Endothelial cell of umbilical vein (primary cell): Measurements from ENCODE around the gene NRDC. TPM values are rescaled to one million over a fixed set of nuclear protein-coding genes. Genes with fewer than 3 reads are reported as not detected.
"Not testable (repeated sequence)": the region's sequence is repeated elsewhere in the genome, so short reads cannot be mapped to it uniquely, and the experiment has no call there.

Experiments
- BruUV-seq: library from RNA; stranded (reverse); fragments of 400-500 nt; replicated peaks from 2 replicates; lab custom pipeline; 2021; lab: Mats Ljungman, UMichigan
- CTCF ChIA-PET: fragments of 300-600, 350-600 bp; sonication (Branson Sonifier 250); formaldehyde crosslinking; loops from one replicate; lab custom pipeline; 2021; ENCODE audit warnings: antibody characterized with exemption, inconsistent platforms; lab: Charles Lee
- POLR2A ChIA-PET: fragments of 300-600, 350-600 bp; sonication (Branson Sonifier 250); formaldehyde crosslinking; loops from one replicate; lab custom pipeline; 2021; ENCODE audit warnings: antibody characterized with exemption, inconsistent platforms; lab: Charles Lee
- DNase-seq: peaks from one replicate; pipeline ENCODE4 v3.0.0-alpha.2; 2011; ENCODE audit warnings: low read depth, low spot score
- FAIRE-seq: peaks from 2 replicates; lab custom pipeline; 2011; peaks lifted over from hg19 to GRCh38; lab: Jason Lieb, UNC
- H2AFZ ChIP-seq: 2 replicates; pipeline ENCODE4 v1.6.0; 2012; ENCODE audit warnings: low read depth, low read length, control low read depth, inconsistent platforms
- H3K27ac ChIP-seq: 2 replicates; pipeline ENCODE4 v1.5.1; 2011; ENCODE audit warnings: low read depth, mild to moderate bottlenecking, control low read depth, low read length, moderate library complexity; ENCODE audit not compliant: insufficient read depth
- H3K27me3 ChIP-seq, 2 experiments: 2 replicates each; pipeline versions ENCODE4 v1.6.0 to v1.6.1; 2011; ENCODE audit warnings: low read length in 2 of 2, mixed read lengths in 1 of 2; ENCODE audit not compliant: control insufficient read depth in 2 of 2, insufficient read depth in 2 of 2
- H3K36me3 ChIP-seq, 2 experiments: 2 replicates in 1 of 2; 3 replicates in 1 of 2; pipeline ENCODE4 v1.5.1; 2011; ENCODE audit warnings: low read length in 2 of 2, mild to moderate bottlenecking in 1 of 2, moderate library complexity in 1 of 2; ENCODE audit not compliant: control insufficient read depth in 2 of 2, insufficient read depth in 2 of 2; ENCODE audit errors: extremely low read depth in 1 of 2
- H3K4me1 ChIP-seq: 3 replicates; pipeline ENCODE4 v1.5.1; 2011; ENCODE audit warnings: mild to moderate bottlenecking, low read length; ENCODE audit not compliant: control insufficient read depth, insufficient read depth; ENCODE audit errors: extremely low read depth
- H3K4me2 ChIP-seq: 2 replicates; pipeline ENCODE4 v1.6.1; 2011; ENCODE audit warnings: low read length, control low read depth, mixed read lengths; ENCODE audit not compliant: insufficient read depth
- H3K4me3 ChIP-seq, 3 experiments: fragments of 200-600 bp in 1 of 3; sonication (generic), shearing (Covaris generic) in 1 of 3; replicated peaks in 1 of 3; 2 replicates each; pipeline ENCODE4 v1.5.1; 2011 to 2016; ENCODE audit warnings: control low read depth in 3 of 3, low read length in 3 of 3, mild to moderate bottlenecking in 2 of 3, inconsistent platforms in 1 of 3, low read depth in 1 of 3, moderate library complexity in 1 of 3; ENCODE audit not compliant: insufficient read depth in 1 of 3
- H3K79me2 ChIP-seq: 2 replicates; pipeline ENCODE4 v1.6.0; 2012; ENCODE audit warnings: low read length, inconsistent platforms; ENCODE audit not compliant: control insufficient read depth, insufficient read depth
- H3K9ac ChIP-seq: replicated peaks from 2 replicates; pipeline ENCODE3; 2011; ENCODE audit warnings: low read length, control low read depth; ENCODE audit not compliant: insufficient read depth; ENCODE audit errors: extremely low read depth
- H3K9me1 ChIP-seq: replicated peaks from 3 replicates; pipeline ENCODE4 v1.6.0; 2011; ENCODE audit warnings: mild to moderate bottlenecking, low read length; ENCODE audit not compliant: control insufficient read depth, insufficient read depth; ENCODE audit errors: extremely low read depth
- H3K9me3 ChIP-seq: replicated peaks from 2 replicates; pipeline ENCODE4 v1.5.1; 2012; ENCODE audit warnings: low read length, inconsistent platforms; ENCODE audit not compliant: control insufficient read depth, insufficient read depth
- H4K20me1 ChIP-seq: replicated peaks from 2 replicates; pipeline ENCODE3; 2011; ENCODE audit warnings: mild to moderate bottlenecking, low read length; ENCODE audit not compliant: control insufficient read depth, insufficient read depth; ENCODE audit errors: extremely low read depth
- CTCF ChIP-seq, 2 donors: IDR thresholded peaks; 1 replicate in 1 of 2; 2 replicates in 1 of 2; pipeline ENCODE4 v1.5.1; 2011; ENCODE audit warnings: low read length in 2 of 2, mild to moderate bottlenecking in 2 of 2, moderate library complexity in 2 of 2, control low read depth in 1 of 2, inconsistent platforms in 1 of 2, low read depth in 1 of 2; ENCODE audit not compliant: insufficient read depth in 1 of 2; ENCODE audit errors: extremely low read depth in 1 of 2
- EZH2 ChIP-seq: IDR thresholded peaks from 2 replicates; pipeline ENCODE4 v1.6.1; 2012; ENCODE audit warnings: borderline replicate concordance, low read depth, mild to moderate bottlenecking, moderate library complexity, low read length, inconsistent platforms; ENCODE audit not compliant: severe bottlenecking
- FOS ChIP-seq: IDR thresholded peaks from 2 replicates; pipeline ENCODE4 v1.6.1; 2011; ENCODE audit warnings: mild to moderate bottlenecking, low read length, moderate library complexity, borderline replicate concordance; ENCODE audit not compliant: insufficient read depth
- GATA2 ChIP-seq: IDR thresholded peaks from 2 replicates; pipeline ENCODE4 v1.7.0; 2011; ENCODE audit warnings: low read depth, mild to moderate bottlenecking, moderate library complexity, mixed read lengths, low read length; ENCODE audit not compliant: insufficient read length, insufficient read depth
- JUN ChIP-seq: IDR thresholded peaks from 2 replicates; pipeline ENCODE4 v1.6.1; 2011; ENCODE audit warnings: borderline replicate concordance, low read depth; ENCODE audit not compliant: insufficient read length, insufficient read depth
- MAX ChIP-seq: IDR thresholded peaks from 2 replicates; pipeline ENCODE4 v1.6.1; 2011; ENCODE audit not compliant: insufficient read depth, insufficient read length
- MYC ChIP-seq: IDR thresholded peaks from one replicate; pipeline ENCODE4 v1.6.1; 2011; ENCODE audit warnings: mild to moderate bottlenecking, low read depth, low read length
- POLR2A ChIP-seq: IDR thresholded peaks from 2 replicates; pipeline ENCODE4 v1.6.1; 2012; ENCODE audit warnings: low read depth, mild to moderate bottlenecking, control low read depth, low read length
- POLR2AphosphoS5 ChIP-seq: IDR thresholded peaks from 2 replicates; pipeline ENCODE4 v1.6.1; 2012; ENCODE audit warnings: low read depth, mild to moderate bottlenecking, control low read depth, low read length, moderate library complexity; ENCODE audit not compliant: insufficient read depth
- dilution Hi-C: fragments of 300-500 bp; cut with MboI; formaldehyde crosslinking; loops from one replicate; pipeline ENCODE4 v1.15.0; 2019; ENCODE audit warnings: low sequenced_read_pairs; ENCODE audit not compliant: extremely low pct_ligation_motif_present
- intact Hi-C: fragments of 100-400 bp; cut with micrococcal nuclease; formaldehyde crosslinking; loops from one replicate; pipeline ENCODE4 v1.10.0; 2022
- polyA plus RNA-seq, 4 experiments: library from polyadenylated mRNA; depleted of rRNA in 3 of 4; stranded (reverse) in 3 of 4; unstranded in 1 of 4; fragments of >200 nt; gene quantifications; 2 replicates each; pipeline versions ENCODE4 v1.2.1 to v1.2.3, GENCODE V29; 2011 to 2012; ENCODE audit warnings: missing spikeins in 1 of 4
- total RNA-seq: library from RNA; stranded (reverse); gene quantifications from 2 replicates; pipeline ENCODE4 v1.2.3, GENCODE V29; 2021

NRDC gene
- total and polyA plus RNA-seq, 2 donors (not counting 3 experiments of a cell fraction or from before 2014, with no cell fraction given) = 41.8 to 146 TPM

- ChIA-PET POLR2A (no interaction called here), CTCF (no interaction called here)
- DNase-seq (no peak), FAIRE-seq (no peak)
- Histone ChIP-seq H3K4me3 (no peak overlapping the region), H3K9me3 (no peaks in the 10 kb centered on the region), H3K27ac (no peak overlapping the region), H4K20me1 (no peaks in the 10 kb centered on the region), H3K27me3 (no peaks in the 10 kb centered on the region), H3K4me1 (no peaks in the 10 kb centered on the region), H3K4me2 (no peak overlapping the region), H3K36me3 (peaks cover 0 to 5% of the 10 kb centered on the region in 2 experiments), H3K9ac (no peak overlapping the region), H2AFZ (no peak overlapping the region), H3K9me1 (no peaks in the 10 kb centered on the region), H3K79me2 (no peaks in the 10 kb centered on the region)
- intact Hi-C loops = no loop called here
- dilution Hi-C loops = no loop called here
- TF ChIP-seq EZH2 = no peak
- BruUV-seq = no TSS peak
Observed at GRCh38 chr1:51829058-51829457, 49.5 kb downstream of the NRDC start.

- ChIA-PET POLR2A (no interaction called here), CTCF (no interaction called here)
- Histone ChIP-seq H3K4me2 (no peak overlapping the region), H3K9me1 (no peaks in the 10 kb centered on the region), H3K9ac (no peak overlapping the region), H3K9me3 (no peaks in the 10 kb centered on the region), H3K79me2 (no peaks in the 10 kb centered on the region), H2AFZ (no peak overlapping the region), H3K4me3 (no peak overlapping the region), H3K27ac (no peak overlapping the region), H3K36me3 (peaks cover 0 to 14% of the 10 kb centered on the region in 2 experiments), H3K27me3 (no peaks in the 10 kb centered on the region), H3K4me1 (no peaks in the 10 kb centered on the region), H4K20me1 (no peaks in the 10 kb centered on the region)
- DNase-seq (no peak), FAIRE-seq (no peak)
- no peak for TF ChIP-seq CTCF (IDR thresholded peaks at IDR 0.05; ENCODE audit: extremely low read depth in 1 of 2, insufficient read depth in 1 of 2, low read depth in 1 of 2, low read length in 2 of 2)
- no peak for TF ChIP-seq MYC
- TF ChIP-seq JUN = no peak
- TF ChIP-seq POLR2AphosphoS5 = no peak
- TF ChIP-seq EZH2 = no peak
- TF ChIP-seq GATA2 = no peak
- TF ChIP-seq MAX = no peak
- no peak for TF ChIP-seq FOS
- TF ChIP-seq POLR2A = no peak
- dilution Hi-C loops (no loop called here), intact Hi-C loops (loop anchor here (10.0 kb wide), 1 partner anchor 185 kb away; no protein-coding TSS in a partner anchor)
- no TSS peak for BruUV-seq
Observed at GRCh38 chr1:51819810-51820209, 58.7 kb downstream of the NRDC start.

- H3K9ac ChIP-seq, H4K20me1 ChIP-seq, BruUV-seq, H3K4me1 ChIP-seq, H3K27me3 ChIP-seq, POLR2A ChIA-PET, H3K9me1 ChIP-seq, H3K9me3 ChIP-seq, FAIRE-seq, H3K4me2 ChIP-seq, H3K4me3 ChIP-seq, H2AFZ ChIP-seq, H3K27ac ChIP-seq, DNase-seq, dilution Hi-C loops, CTCF ChIA-PET, H3K79me2 ChIP-seq: not testable (repeated sequence)
- intact Hi-C loops = loop anchor here (10.0 kb wide), 1 partner anchor 186 kb away; no protein-coding TSS in a partner anchor
- H3K36me3 ChIP-seq = peaks cover 0 to 14% of the 10 kb centered on the region in 2 experiments
Observed at GRCh38 chr1:51819021-51819420, 59.5 kb downstream of the NRDC start.
